CD14-positive monocyte (primary cell): ENCODE measurements around the gene ZNF662. TPM values are rescaled to one million over a fixed set of nuclear protein-coding genes. Genes with fewer than 3 reads are reported as not detected.

ENCODE experiments used
- DNase-seq, 3 donors: peaks; one replicate each; pipeline ENCODE4 v3.0.0-alpha.2; 2011 to 2022
- H2AFZ ChIP-seq: 2 replicates; pipeline ENCODE4 v1.6.0; 2012; ENCODE audit warnings: mild to moderate bottlenecking, low read depth, low read length, inconsistent platforms; ENCODE audit not compliant: insufficient read depth, poor library complexity, severe bottlenecking
- H3K27ac ChIP-seq, 2 donors: 1 replicate in 1 of 2; 2 replicates in 1 of 2; pipeline ENCODE4 v1.5.1; 2012 to 2013; ENCODE audit warnings: low read length in 2 of 2, control low read depth in 1 of 2, inconsistent platforms in 1 of 2, low read depth in 1 of 2, mild to moderate bottlenecking in 1 of 2
- H3K27me3 ChIP-seq, 2 donors: one replicate each; pipeline versions ENCODE4 v1.6.0 to v1.6.1; 2011 to 2013; ENCODE audit warnings: low read length in 2 of 2; ENCODE audit not compliant: control insufficient read depth in 2 of 2, insufficient read depth in 2 of 2
- H3K36me3 ChIP-seq, 2 donors: replicated peaks in 1 of 2; 1 replicate in 1 of 2; 2 replicates in 1 of 2; pipeline versions ENCODE4 v1.5.1 to v1.6.1; 2012 to 2013; ENCODE audit warnings: low read length in 2 of 2, control low read depth in 1 of 2, inconsistent platforms in 1 of 2, mild to moderate bottlenecking in 1 of 2; ENCODE audit not compliant: insufficient read depth in 2 of 2, control insufficient read depth in 1 of 2
- H3K4me1 ChIP-seq, 2 donors: 1 replicate in 1 of 2; 2 replicates in 1 of 2; pipeline versions ENCODE4 v1.5.1 to v1.6.1; 2012 to 2013; ENCODE audit warnings: low read length in 2 of 2, control low read depth in 1 of 2, inconsistent platforms in 1 of 2, mild to moderate bottlenecking in 1 of 2, moderate library complexity in 1 of 2; ENCODE audit not compliant: insufficient read depth in 2 of 2, control insufficient read depth in 1 of 2
- H3K4me2 ChIP-seq: replicated peaks from 2 replicates; pipeline ENCODE3; 2012; ENCODE audit warnings: low read length, moderate library complexity, mild to moderate bottlenecking; ENCODE audit not compliant: poor library complexity, severe bottlenecking; ENCODE audit errors: extremely low read depth
- H3K4me3 ChIP-seq, 3 experiments: fragments of 200-600 bp in 1 of 3; sonication (generic) in 1 of 3; replicated peaks in 1 of 3; 1 replicate in 2 of 3; 2 replicates in 1 of 3; pipeline ENCODE4 v1.5.1; 2011 to 2013; ENCODE audit warnings: low read length in 3 of 3, mild to moderate bottlenecking in 3 of 3, control low read depth in 2 of 3, low read depth in 2 of 3, inconsistent platforms in 1 of 3, moderate library complexity in 1 of 3
- H3K79me2 ChIP-seq: 2 replicates; pipeline ENCODE4 v1.6.0; 2012; ENCODE audit warnings: mild to moderate bottlenecking, control low read depth, inconsistent platforms, low read length, moderate library complexity; ENCODE audit not compliant: insufficient read depth
- H3K9ac ChIP-seq: 2 replicates; pipeline ENCODE4 v1.6.0; 2017; ENCODE audit warnings: low read length, mild to moderate bottlenecking; ENCODE audit not compliant: insufficient read depth, poor library complexity, severe bottlenecking
- H3K9me3 ChIP-seq, 2 donors: replicated peaks in 1 of 2; 1 replicate in 1 of 2; 2 replicates in 1 of 2; pipeline versions ENCODE4 v1.5.1 to v1.6.1; 2012 to 2013; ENCODE audit warnings: low read length in 2 of 2, control low read depth in 1 of 2; ENCODE audit not compliant: control insufficient read depth in 1 of 2, insufficient read depth in 1 of 2
- H4K20me1 ChIP-seq: 2 replicates; pipeline ENCODE4 v1.6.0; 2012; ENCODE audit warnings: mild to moderate bottlenecking, low read length, control low read depth, moderate library complexity; ENCODE audit not compliant: insufficient read depth
- H3K27ac Mint-ChIP-seq, 7 donors: one replicate each; pipeline ENCODE4 v1.8.0; 2020; ENCODE audit warnings: mild to moderate bottlenecking in 7 of 7, mixed read lengths in 7 of 7, moderate library complexity in 6 of 7, inconsistent platforms in 2 of 7
- H3K27me3 Mint-ChIP-seq, 3 donors: one replicate each; pipeline ENCODE4 v1.8.0; 2021 to 2022; ENCODE audit warnings: low read depth in 3 of 3, mild to moderate bottlenecking in 3 of 3, mixed read lengths in 3 of 3, moderate library complexity in 3 of 3, inconsistent platforms in 1 of 3
- H3K36me3 Mint-ChIP-seq, 2 donors: one replicate each; pipeline ENCODE4 v1.8.0; 2020; ENCODE audit warnings: mixed read lengths in 2 of 2, inconsistent platforms in 1 of 2, mild to moderate bottlenecking in 1 of 2
- H3K4me1 Mint-ChIP-seq: one replicate; pipeline ENCODE4 v1.8.0; 2020; ENCODE audit warnings: mild to moderate bottlenecking, mixed read lengths
- H3K4me3 Mint-ChIP-seq, 2 donors: one replicate each; pipeline ENCODE4 v1.8.0; 2020; ENCODE audit warnings: mild to moderate bottlenecking in 2 of 2, mixed read lengths in 2 of 2, moderate library complexity in 1 of 2
- H3K9me3 Mint-ChIP-seq, 7 donors: one replicate each; pipeline ENCODE4 v1.8.0; 2020 to 2022; ENCODE audit warnings: mixed read lengths in 7 of 7, mild to moderate bottlenecking in 6 of 7, moderate library complexity in 6 of 7, inconsistent platforms in 2 of 7
- CTCF ChIP-seq: fragments of 200-600 bp; IDR thresholded peaks from one replicate; pipeline ENCODE4 v1.8.0; 2022; ENCODE audit warnings: antibody characterized with exemption, mild to moderate bottlenecking
- WGBS: methylation state at CpG from one replicate; pipeline ENCODE4 v1.1.5; 2013; ENCODE audit warnings: missing lambda C conversion rate; ENCODE audit not compliant: insufficient coverage; 5-methylcytosine and 5-hydroxymethylcytosine counted together
- intact Hi-C, 2 donors: fragments of 100-400 bp; cut with micrococcal nuclease; formaldehyde crosslinking; loops; one replicate each; pipeline versions ENCODE4 v1.15.0 to v1.15.1; 2023
- polyA plus RNA-seq, 3 donors: library from polyadenylated mRNA; depleted of rRNA in 1 of 3; unstranded in 2 of 3; stranded (reverse) in 1 of 3; fragments of 300-500 nt in 2 of 3; fragments of >200 nt in 1 of 3; fragmentation: Illumina TruSeq in 2 of 3; gene quantifications; 1 replicate in 2 of 3; 2 replicates in 1 of 3; pipeline ENCODE4 v1.2.3, GENCODE V29; 2012 to 2021

Gene ZNF662
- polyA plus RNA-seq, 3 donors, result 0.09 TPM; not detected in 2

GRCh38 chr3:42894698-42895579, 11.0 kb upstream of the ZNF662 start:
- no peaks in the 10 kb centered on the region for H3K27me3 ChIP-seq
- Mint-ChIP-seq H3K27me3 (peaks cover 0 to 8% (median 6%) of the 10 kb centered on the region in 3 donors), H3K36me3 (no peaks in the 10 kb centered on the region), H3K27ac (no peak overlapping the region), H3K4me3 (no peak overlapping the region), H3K9me3 (peaks cover 0 to 7% (median 0%) of the 10 kb centered on the region in 7 donors), H3K4me1 (peaks cover 2% of the 10 kb centered on the region)
- no peaks in the 10 kb centered on the region for H4K20me1 ChIP-seq
- H3K79me2 ChIP-seq, result no peaks in the 10 kb centered on the region
- H2AFZ ChIP-seq, result no peak overlapping the region
- no peak overlapping the region for H3K27ac ChIP-seq
- DNase-seq, result no peak
- no peak overlapping the region for H3K9ac ChIP-seq
- intact Hi-C loops, result no loop called here
- no CpG with 5 or more reads among the region's 3 CpGs for WGBS
- no peaks in the 10 kb centered on the region for H3K36me3 ChIP-seq
- no peaks in the 10 kb centered on the region for H3K9me3 ChIP-seq
- H3K4me3 ChIP-seq, result no peak overlapping the region
- H3K4me1 ChIP-seq, result no peaks in the 10 kb centered on the region
- H3K4me2 ChIP-seq, result no peak overlapping the region
- TF ChIP-seq CTCF, result no peak

GRCh38 chr3:42895580-42895868, 10.4 kb upstream of the ZNF662 start:
- TF ChIP-seq CTCF, result no peak
- Histone ChIP-seq H3K4me3 (no peak overlapping the region), H3K4me2 (no peak overlapping the region), H3K4me1 (no peaks in the 10 kb centered on the region), H4K20me1 (no peaks in the 10 kb centered on the region), H3K36me3 (no peaks in the 10 kb centered on the region), H3K9ac (no peak overlapping the region), H3K79me2 (no peaks in the 10 kb centered on the region), H3K27ac (no peak overlapping the region), H3K9me3 (no peaks in the 10 kb centered on the region), H3K27me3 (no peaks in the 10 kb centered on the region), H2AFZ (no peak overlapping the region)
- H3K4me1 Mint-ChIP-seq, result peaks cover 2% of the 10 kb centered on the region
- DNase-seq, result no peak
- peaks cover 0 to 10% (median 4%) of the 10 kb centered on the region in 3 donors for H3K27me3 Mint-ChIP-seq
- no peak overlapping the region for H3K4me3 Mint-ChIP-seq
- no peak overlapping the region for H3K27ac Mint-ChIP-seq
- no peaks in the 10 kb centered on the region for H3K36me3 Mint-ChIP-seq
- H3K9me3 Mint-ChIP-seq, result peaks cover 0 to 8% (median 0%) of the 10 kb centered on the region in 7 donors
- intact Hi-C loops, result no loop called here
